Measurements from ENCODE around the gene ACTR8. TPM values are rescaled to one million over a fixed set of nuclear protein-coding genes. Genes with fewer than 3 reads are reported as not detected.

ACTR8 gene
- total RNA-seq, 1 donor from 2014 or later = 20.9 TPM

GRCh38 chr3:53836084-53836872 is 45.7 kb downstream of the ACTR8 start:
- H3K36me3 ChIP-seq (ENCODE audit: control insufficient read depth in 3 of 3, insufficient read depth in 3 of 3, low read length in 3 of 3) = peaks cover 0 to 8% (median 0%) of the 10 kb centered on the region in 3 donors
- H3K9ac ChIP-seq (ENCODE audit: low read depth in 1 of 3, low read length in 3 of 3) = no peak overlapping the region
- H3K4me1 ChIP-seq (ENCODE audit: control insufficient read depth in 3 of 3, insufficient read depth in 3 of 3, low read length in 3 of 3) = peaks cover 0 to 11% (median 8%) of the 10 kb centered on the region in 3 donors
- H3K9me3 ChIP-seq (ENCODE audit: control insufficient read depth in 3 of 3, low read length in 3 of 3) = no peaks in the 10 kb centered on the region
- H3K27me3 ChIP-seq (ENCODE audit: control insufficient read depth in 3 of 3, insufficient read depth in 3 of 3, low read length in 3 of 3) = no peaks in the 10 kb centered on the region
- H3K27ac ChIP-seq (ENCODE audit: low read depth, low read length) = no peak overlapping the region
- H3K4me3 ChIP-seq (ENCODE audit: low read length in 3 of 3) = no peak overlapping the region

DNA sequence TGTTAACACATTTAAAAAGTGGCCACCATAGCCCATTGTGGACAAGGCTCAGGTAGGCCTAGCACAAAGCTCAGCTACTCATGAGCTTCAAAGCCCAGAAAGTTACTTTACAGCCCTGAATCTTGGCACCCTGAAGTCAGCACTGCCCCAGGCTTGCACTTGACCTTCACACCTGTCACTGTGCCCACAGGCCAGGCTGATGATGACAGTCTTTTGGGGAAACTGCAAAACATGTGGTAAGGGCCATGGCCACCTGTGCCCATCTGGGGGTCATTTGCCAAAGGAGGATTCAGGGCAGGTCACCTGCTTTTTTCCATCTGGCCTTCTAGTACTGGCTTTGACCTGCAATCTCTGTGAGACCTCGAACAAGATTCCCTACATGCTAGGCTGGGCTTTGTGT is 46.7 kb downstream of the ACTR8 start:
- H3K4me1 ChIP-seq (ENCODE audit: control insufficient read depth in 3 of 3, insufficient read depth in 3 of 3, low read length in 3 of 3) = peaks cover 0 to 11% (median 8%) of the 10 kb centered on the region in 3 donors
- no peak overlapping the region for H3K9ac ChIP-seq (ENCODE audit: low read depth in 1 of 3, low read length in 3 of 3)
- no peaks in the 10 kb centered on the region for H3K9me3 ChIP-seq (ENCODE audit: control insufficient read depth in 3 of 3, low read length in 3 of 3)
- H3K4me3 ChIP-seq (ENCODE audit: low read length in 3 of 3) = no peak overlapping the region
- H3K36me3 ChIP-seq (ENCODE audit: control insufficient read depth in 3 of 3, insufficient read depth in 3 of 3, low read length in 3 of 3) = peaks cover 0 to 8% (median 0%) of the 10 kb centered on the region in 3 donors
- H3K27ac ChIP-seq (ENCODE audit: low read depth, low read length) = no peak overlapping the region
- H3K27me3 ChIP-seq (ENCODE audit: control insufficient read depth in 3 of 3, insufficient read depth in 3 of 3, low read length in 3 of 3) = no peaks in the 10 kb centered on the region

- Histone ChIP-seq H3K9me3 (ENCODE audit: control insufficient read depth in 3 of 3, low read length in 3 of 3) (no peaks in the 10 kb centered on the region), H3K27me3 (ENCODE audit: control insufficient read depth in 3 of 3, insufficient read depth in 3 of 3, low read length in 3 of 3) (no peaks in the 10 kb centered on the region), H3K4me1 (ENCODE audit: control insufficient read depth in 3 of 3, insufficient read depth in 3 of 3, low read length in 3 of 3) (peaks cover 0 to 11% (median 8%) of the 10 kb centered on the region in 3 donors), H3K36me3 (ENCODE audit: control insufficient read depth in 3 of 3, insufficient read depth in 3 of 3, low read length in 3 of 3) (peaks cover 0 to 8% (median 0%) of the 10 kb centered on the region in 3 donors), H3K9ac (ENCODE audit: low read depth in 1 of 3, low read length in 3 of 3) (no peak overlapping the region), H3K4me3 (ENCODE audit: low read length in 3 of 3) (no peak overlapping the region), H3K27ac (ENCODE audit: low read depth, low read length) (no peak overlapping the region)
These were observed 47.4 kb downstream of the ACTR8 start for GRCh38 chr3:53834429-53835095.

- no peak overlapping the region for H3K9ac ChIP-seq (ENCODE audit: low read depth in 1 of 3, low read length in 3 of 3)
- H3K9me3 ChIP-seq (ENCODE audit: control insufficient read depth in 3 of 3, low read length in 3 of 3) = no peaks in the 10 kb centered on the region
- peaks cover 0 to 4% (median 0%) of the 10 kb centered on the region in 3 donors for H3K36me3 ChIP-seq (ENCODE audit: control insufficient read depth in 3 of 3, insufficient read depth in 3 of 3, low read length in 3 of 3)
- no peaks in the 10 kb centered on the region for H3K27me3 ChIP-seq (ENCODE audit: control insufficient read depth in 3 of 3, insufficient read depth in 3 of 3, low read length in 3 of 3)
- H3K4me1 ChIP-seq (ENCODE audit: control insufficient read depth in 3 of 3, insufficient read depth in 3 of 3, low read length in 3 of 3) = peaks cover 0 to 11% (median 8%) of the 10 kb centered on the region in 3 donors
- H3K27ac ChIP-seq (ENCODE audit: low read depth, low read length) = no peak overlapping the region
- H3K4me3 ChIP-seq (ENCODE audit: low read length in 3 of 3) = no peak overlapping the region
These were observed 48.3 kb downstream of the ACTR8 start for GRCh38 chr3:53833700-53834099.

DNA sequence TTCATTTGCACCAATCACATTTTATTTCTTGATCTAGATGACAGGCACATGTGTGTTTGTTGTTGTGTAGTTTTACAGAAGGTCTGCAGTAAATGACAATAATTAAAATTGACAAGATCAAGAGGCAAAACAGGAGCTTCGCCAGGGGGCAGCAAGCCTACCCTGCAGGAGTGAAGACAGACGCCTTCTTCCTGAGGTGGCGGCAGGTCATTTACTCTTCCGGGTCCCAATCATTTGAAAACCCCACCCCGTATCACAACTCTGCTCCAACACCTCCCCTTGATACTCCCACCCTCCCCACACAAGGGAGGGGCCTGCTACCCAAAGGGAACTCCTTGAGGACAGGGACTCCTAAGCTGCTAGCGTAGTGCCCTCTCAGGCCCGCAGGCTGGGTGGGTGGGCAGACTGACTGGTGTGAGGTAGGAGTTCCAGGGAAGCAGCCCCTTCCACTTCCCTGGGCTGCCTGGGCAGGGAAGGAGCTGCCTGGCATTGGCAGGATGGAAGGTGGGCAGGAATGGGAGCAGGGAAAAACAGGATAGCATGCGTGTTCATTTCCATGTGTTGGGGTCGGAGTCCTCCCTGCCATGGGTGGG is 48.8 kb downstream of the ACTR8 start:
- H3K4me1 ChIP-seq (ENCODE audit: control insufficient read depth in 3 of 3, insufficient read depth in 3 of 3, low read length in 3 of 3) = peaks cover 0 to 11% (median 8%) of the 10 kb centered on the region in 3 donors
- no peaks in the 10 kb centered on the region for H3K27me3 ChIP-seq (ENCODE audit: control insufficient read depth in 3 of 3, insufficient read depth in 3 of 3, low read length in 3 of 3)
- no peaks in the 10 kb centered on the region for H3K36me3 ChIP-seq (ENCODE audit: control insufficient read depth in 3 of 3, insufficient read depth in 3 of 3, low read length in 3 of 3)
- H3K9me3 ChIP-seq (ENCODE audit: control insufficient read depth in 3 of 3, low read length in 3 of 3) = no peaks in the 10 kb centered on the region
- H3K4me3 ChIP-seq (ENCODE audit: low read length in 3 of 3) = no peak overlapping the region
- H3K9ac ChIP-seq (ENCODE audit: low read depth in 1 of 3, low read length in 3 of 3) = no peak overlapping the region
- H3K27ac ChIP-seq (ENCODE audit: low read depth, low read length) = no peak overlapping the region

GRCh38 chr3:53830944-53831343 is 51.0 kb downstream of the ACTR8 start:
- Histone ChIP-seq H3K36me3 (ENCODE audit: control insufficient read depth in 3 of 3, insufficient read depth in 3 of 3, low read length in 3 of 3) (no peaks in the 10 kb centered on the region), H3K27ac (ENCODE audit: low read depth, low read length) (no peak overlapping the region), H3K4me1 (ENCODE audit: control insufficient read depth in 3 of 3, insufficient read depth in 3 of 3, low read length in 3 of 3) (peaks cover 0 to 10% (median 8%) of the 10 kb centered on the region in 3 donors), H3K9me3 (ENCODE audit: control insufficient read depth in 3 of 3, low read length in 3 of 3) (no peaks in the 10 kb centered on the region), H3K4me3 (ENCODE audit: low read length in 3 of 3) (no peak overlapping the region), H3K9ac (ENCODE audit: low read depth in 1 of 3, low read length in 3 of 3) (no peak overlapping the region), H3K27me3 (ENCODE audit: control insufficient read depth in 3 of 3, insufficient read depth in 3 of 3, low read length in 3 of 3) (no peaks in the 10 kb centered on the region)

GRCh38 chr3:53829605-53830004 is 52.3 kb downstream of the ACTR8 start:
- no peaks in the 10 kb centered on the region for H3K27me3 ChIP-seq (ENCODE audit: control insufficient read depth in 3 of 3, insufficient read depth in 3 of 3, low read length in 3 of 3)
- H3K4me3 ChIP-seq (ENCODE audit: low read length in 3 of 3) = no peak overlapping the region
- no peak overlapping the region for H3K9ac ChIP-seq (ENCODE audit: low read depth in 1 of 3, low read length in 3 of 3)
- H3K9me3 ChIP-seq (ENCODE audit: control insufficient read depth in 3 of 3, low read length in 3 of 3) = no peaks in the 10 kb centered on the region
- H3K27ac ChIP-seq (ENCODE audit: low read depth, low read length) = no peak overlapping the region
- no peaks in the 10 kb centered on the region for H3K36me3 ChIP-seq (ENCODE audit: control insufficient read depth in 3 of 3, insufficient read depth in 3 of 3, low read length in 3 of 3)
- H3K4me1 ChIP-seq (ENCODE audit: control insufficient read depth in 3 of 3, insufficient read depth in 3 of 3, low read length in 3 of 3) = no peaks in the 10 kb centered on the region

GRCh38 chr3:53828581-53828980 is 53.4 kb downstream of the ACTR8 start:
- Histone ChIP-seq H3K4me3 (ENCODE audit: low read length in 3 of 3) (no peak overlapping the region), H3K27me3 (ENCODE audit: control insufficient read depth in 3 of 3, insufficient read depth in 3 of 3, low read length in 3 of 3) (no peaks in the 10 kb centered on the region), H3K9me3 (ENCODE audit: control insufficient read depth in 3 of 3, low read length in 3 of 3) (no peaks in the 10 kb centered on the region), H3K36me3 (ENCODE audit: control insufficient read depth in 3 of 3, insufficient read depth in 3 of 3, low read length in 3 of 3) (no peaks in the 10 kb centered on the region), H3K27ac (ENCODE audit: low read depth, low read length) (no peak overlapping the region), H3K4me1 (ENCODE audit: control insufficient read depth in 3 of 3, insufficient read depth in 3 of 3, low read length in 3 of 3) (no peaks in the 10 kb centered on the region), H3K9ac (ENCODE audit: low read depth in 1 of 3, low read length in 3 of 3) (no peak overlapping the region)

- no peak overlapping the region for H3K9ac ChIP-seq (ENCODE audit: low read depth in 1 of 3, low read length in 3 of 3)
These were observed 55.9 kb downstream of the ACTR8 start for GRCh38 chr3:53826048-53826447.

GRCh38 chr3:53824795-53825194 is 57.2 kb downstream of the ACTR8 start:
- Histone ChIP-seq H3K27ac (ENCODE audit: low read depth, low read length) (no peak overlapping the region), H3K9ac (ENCODE audit: low read depth in 1 of 3, low read length in 3 of 3) (no peak overlapping the region), H3K36me3 (ENCODE audit: control insufficient read depth in 3 of 3, insufficient read depth in 3 of 3, low read length in 3 of 3) (no peaks in the 10 kb centered on the region), H3K4me1 (ENCODE audit: control insufficient read depth in 3 of 3, insufficient read depth in 3 of 3, low read length in 3 of 3) (peaks cover 8 to 27% (median 20%) of the 10 kb centered on the region in 3 donors), H3K9me3 (ENCODE audit: control insufficient read depth in 3 of 3, low read length in 3 of 3) (no peaks in the 10 kb centered on the region), H3K27me3 (ENCODE audit: control insufficient read depth in 3 of 3, insufficient read depth in 3 of 3, low read length in 3 of 3) (no peaks in the 10 kb centered on the region), H3K4me3 (ENCODE audit: low read length in 3 of 3) (no peak overlapping the region)

More at GRCh38 chr3:53826048-53826447, 55.9 kb downstream of the ACTR8 start:
- Histone ChIP-seq H3K9me3 (ENCODE audit: control insufficient read depth in 3 of 3, low read length in 3 of 3) (no peaks in the 10 kb centered on the region), H3K27ac (ENCODE audit: low read depth, low read length) (no peak overlapping the region), H3K4me1 (ENCODE audit: control insufficient read depth in 3 of 3, insufficient read depth in 3 of 3, low read length in 3 of 3) (peaks cover 0 to 15% (median 7%) of the 10 kb centered on the region in 3 donors), H3K4me3 (ENCODE audit: low read length in 3 of 3) (no peak overlapping the region), H3K36me3 (ENCODE audit: control insufficient read depth in 3 of 3, insufficient read depth in 3 of 3, low read length in 3 of 3) (no peaks in the 10 kb centered on the region), H3K27me3 (ENCODE audit: control insufficient read depth in 3 of 3, insufficient read depth in 3 of 3, low read length in 3 of 3) (no peaks in the 10 kb centered on the region)

Measured in skeletal muscle tissue (tissue), 4 donors.